ENCODE results near the gene KRABD2.

Gene KRABD2

GRCh38 chr17:8332128-8332527 is 44.4 kb downstream of the KRABD2 start:
- DNase-seq (ENCODE audit: insufficient read length, low spot score) (no peak), FAIRE-seq (no peak)
- TF ChIP-seq POLR2A (IDR thresholded peaks at IDR 0.05; ENCODE audit: low read depth, low read length): no peak

GRCh38 chr17:8327303-8327649 is 49.2 kb downstream of the KRABD2 start:
- no peak for FAIRE-seq
- DNase-seq (ENCODE audit: insufficient read length, low spot score): no peak
- no peak for TF ChIP-seq POU2F2 (IDR thresholded peaks at IDR 0.05; ENCODE audit: low read depth, low read length)
- TF ChIP-seq PAX5 (IDR thresholded peaks at IDR 0.05; ENCODE audit: insufficient read depth, low read length, severe bottlenecking): no peak
- TF ChIP-seq SPI1 (IDR thresholded peaks at IDR 0.05; ENCODE audit: low read depth, low read length): no peak
- no peak for TF ChIP-seq POLR2A (IDR thresholded peaks at IDR 0.05; ENCODE audit: low read depth, low read length)
- no peak for TF ChIP-seq TAF1 (IDR thresholded peaks at IDR 0.05; ENCODE audit: low read depth, low read length)
- TF ChIP-seq POLR2AphosphoS5 (IDR thresholded peaks at IDR 0.05; ENCODE audit: low read depth, low read length): no peak

Data from GM12891 (cell line).